DOHH2 (cell line): ENCODE results near the gene CFAP77.

Experiments used
- EZH2phosphoT487 ChIP-seq: fragments of 200-600 bp; sonication (generic); IDR thresholded peaks from 2 replicates; pipeline ENCODE4 v1.6.1; 2017; ENCODE audit warnings: borderline replicate concordance, mild to moderate bottlenecking, antibody characterized with exemption, low read length, moderate library complexity, mixed read lengths
- TF ChIP-seq, protein P1 (sequence below): fragments of 200-600 bp; sonication (generic); IDR thresholded peaks from one replicate; pipeline ENCODE4 v1.5.1; 2014; ENCODE audit warnings: antibody characterized with exemption, mild to moderate bottlenecking, low read depth, low read length; ENCODE audit not compliant: poor library complexity, severe bottlenecking

- TF ChIP-seq, protein P1, sequence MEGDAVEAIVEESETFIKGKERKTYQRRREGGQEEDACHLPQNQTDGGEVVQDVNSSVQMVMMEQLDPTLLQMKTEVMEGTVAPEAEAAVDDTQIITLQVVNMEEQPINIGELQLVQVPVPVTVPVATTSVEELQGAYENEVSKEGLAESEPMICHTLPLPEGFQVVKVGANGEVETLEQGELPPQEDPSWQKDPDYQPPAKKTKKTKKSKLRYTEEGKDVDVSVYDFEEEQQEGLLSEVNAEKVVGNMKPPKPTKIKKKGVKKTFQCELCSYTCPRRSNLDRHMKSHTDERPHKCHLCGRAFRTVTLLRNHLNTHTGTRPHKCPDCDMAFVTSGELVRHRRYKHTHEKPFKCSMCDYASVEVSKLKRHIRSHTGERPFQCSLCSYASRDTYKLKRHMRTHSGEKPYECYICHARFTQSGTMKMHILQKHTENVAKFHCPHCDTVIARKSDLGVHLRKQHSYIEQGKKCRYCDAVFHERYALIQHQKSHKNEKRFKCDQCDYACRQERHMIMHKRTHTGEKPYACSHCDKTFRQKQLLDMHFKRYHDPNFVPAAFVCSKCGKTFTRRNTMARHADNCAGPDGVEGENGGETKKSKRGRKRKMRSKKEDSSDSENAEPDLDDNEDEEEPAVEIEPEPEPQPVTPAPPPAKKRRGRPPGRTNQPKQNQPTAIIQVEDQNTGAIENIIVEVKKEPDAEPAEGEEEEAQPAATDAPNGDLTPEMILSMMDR, result no peak
- TF ChIP-seq EZH2phosphoT487, result no peak
Observed at GRCh38 chr9:132391449-132391848, 18.6 kb upstream of the CFAP77 start.
